IMR-90 (cell line): ENCODE measurements around the gene SLC26A2. TPM values are rescaled to one million over a fixed set of nuclear protein-coding genes. Genes with fewer than 3 reads are reported as not detected.

Experiments
- ATAC-seq: fragments of 200-7000 bp; cut with Tn5 transposase; 2 replicates; pipeline ENCODE4 v1.9.1; 2020; ENCODE audit warnings: low read depth, mild to moderate bottlenecking, moderate library complexity
- BruUV-seq: library from RNA; stranded (reverse); fragments of 400-500 nt; replicated peaks from 2 replicates; lab custom pipeline; 2021; lab: Mats Ljungman, UMichigan
- CTCF ChIA-PET: fragments of 300-600 bp; formaldehyde crosslinking; extraction: SDS; loops from one replicate; lab custom pipeline; 2021; ENCODE audit warnings: antibody characterized with exemption; lab: Yijun Ruan, JAX
- POLR2A ChIA-PET: fragments of 300-600 bp; sonication (Branson Sonifier 250); formaldehyde crosslinking; loops from one replicate; lab custom pipeline; 2022; ENCODE audit warnings: antibody characterized with exemption; ENCODE audit not compliant: unreplicated experiment; lab: Charles Lee
- DNase-seq: peaks from one replicate; pipeline ENCODE4 v3.0.0; 2013
- H2AFZ ChIP-seq: replicated peaks from 2 replicates; pipeline ENCODE3; 2013; ENCODE audit warnings: low read length, mild to moderate bottlenecking; ENCODE audit not compliant: poor library complexity
- H2AK5ac ChIP-seq: 2 replicates; pipeline ENCODE4 v1.6.1; 2013; ENCODE audit warnings: low read depth, low read length, inconsistent platforms
- H2AK9ac ChIP-seq: replicated peaks from 2 replicates; pipeline ENCODE3; 2013; ENCODE audit warnings: mild to moderate bottlenecking, low read depth, low read length, moderate library complexity; ENCODE audit not compliant: poor library complexity
- H2BK120ac ChIP-seq: 2 replicates; pipeline ENCODE4 v1.6.1; 2013; ENCODE audit warnings: low read depth, low read length, inconsistent platforms
- H2BK15ac ChIP-seq: 3 replicates; pipeline ENCODE4 v1.6.1; 2013; ENCODE audit warnings: low read depth, low read length, inconsistent platforms
- H2BK20ac ChIP-seq: 2 replicates; pipeline ENCODE4 v1.6.1; 2013; ENCODE audit warnings: low read depth, mild to moderate bottlenecking, inconsistent platforms, low read length, moderate library complexity
- H2BK5ac ChIP-seq: 2 replicates; pipeline ENCODE4 v1.6.1; 2013; ENCODE audit warnings: mild to moderate bottlenecking, low read depth, low read length, inconsistent platforms; ENCODE audit not compliant: poor library complexity, severe bottlenecking
- H3K14ac ChIP-seq: replicated peaks from 2 replicates; pipeline ENCODE4 v1.6.1; 2013; ENCODE audit warnings: low read depth, low read length, inconsistent platforms
- H3K18ac ChIP-seq: 2 replicates; pipeline ENCODE4 v1.6.1; 2013; ENCODE audit warnings: low read depth, low read length, control low read depth
- H3K23ac ChIP-seq: 2 replicates; pipeline ENCODE4 v1.6.1; 2013; ENCODE audit warnings: low read depth, low read length, inconsistent platforms
- H3K27ac ChIP-seq: 2 replicates; pipeline ENCODE4 v1.5.1; 2013; ENCODE audit warnings: mild to moderate bottlenecking, control low read depth, low read length; ENCODE audit not compliant: insufficient read depth
- H3K27me3 ChIP-seq: 2 replicates; pipeline ENCODE4 v1.6.1; 2013; ENCODE audit warnings: low read length; ENCODE audit not compliant: control insufficient read depth, insufficient read depth
- H3K36me3 ChIP-seq: 2 replicates; pipeline ENCODE4 v1.6.1; 2013; ENCODE audit warnings: low read length, mixed read lengths; ENCODE audit not compliant: control insufficient read depth, insufficient read depth
- H3K4ac ChIP-seq: 2 replicates; pipeline ENCODE4 v1.6.1; 2013; ENCODE audit warnings: low read depth, low read length, inconsistent platforms
- H3K4me1 ChIP-seq: 2 replicates; pipeline ENCODE4 v1.6.1; 2013; ENCODE audit warnings: low read length, mixed read lengths; ENCODE audit not compliant: control insufficient read depth, insufficient read depth
- H3K4me2 ChIP-seq: 2 replicates; pipeline ENCODE4 v1.6.1; 2013; ENCODE audit warnings: low read depth, mild to moderate bottlenecking, control low read depth, low read length, moderate library complexity
- H3K4me3 ChIP-seq: 2 replicates; pipeline ENCODE4 v1.5.1; 2013; ENCODE audit warnings: low read depth, mild to moderate bottlenecking, control low read depth, low read length, moderate library complexity; ENCODE audit not compliant: insufficient read depth
- H3K56ac ChIP-seq: 2 replicates; pipeline ENCODE4 v1.6.1; 2013; ENCODE audit warnings: low read length, inconsistent platforms; ENCODE audit not compliant: insufficient read depth; ENCODE audit errors: extremely low read depth
- H3K79me1 ChIP-seq, 2 experiments: 2 replicates each; pipeline ENCODE4 v1.6.1; 2013; ENCODE audit warnings: low read length in 2 of 2, inconsistent platforms in 1 of 2, low read depth in 1 of 2
- H3K9ac ChIP-seq: 2 replicates; pipeline ENCODE4 v1.6.1; 2013; ENCODE audit warnings: low read depth, low read length, control low read depth
- H3K9me1 ChIP-seq: 2 replicates; pipeline ENCODE4 v1.6.1; 2013; ENCODE audit warnings: low read length, inconsistent platforms; ENCODE audit not compliant: insufficient read depth
- H3K9me3 ChIP-seq: 2 replicates; pipeline ENCODE4 v1.6.1; 2013; ENCODE audit warnings: low read length; ENCODE audit not compliant: control insufficient read depth, insufficient read depth
- H4K20me1 ChIP-seq: 2 replicates; pipeline ENCODE4 v1.6.1; 2013; ENCODE audit warnings: low read length, inconsistent platforms; ENCODE audit not compliant: insufficient read depth
- H4K5ac ChIP-seq: 2 replicates; pipeline ENCODE4 v1.6.1; 2013; ENCODE audit warnings: mild to moderate bottlenecking, low read depth, low read length, control low read depth
- H4K8ac ChIP-seq, 2 experiments: 2 replicates each; pipeline ENCODE4 v1.6.1; 2013; ENCODE audit warnings: low read depth in 2 of 2, low read length in 2 of 2, control low read depth in 1 of 2, inconsistent platforms in 1 of 2
- H4K91ac ChIP-seq: 2 replicates; pipeline ENCODE4 v1.6.1; 2013; ENCODE audit warnings: low read depth, low read length, inconsistent platforms; ENCODE audit not compliant: insufficient read depth
- BHLHE40 ChIP-seq: fragments of 150-350 bp; IDR thresholded peaks from 2 replicates; pipeline ENCODE4 v1.6.1; 2016; ENCODE audit warnings: mild to moderate bottlenecking, low read depth, low read length
- CEBPB ChIP-seq: IDR thresholded peaks from 2 replicates; pipeline ENCODE4 v1.6.1; 2012; ENCODE audit warnings: low read depth, low read length, improper control_type of control experiment
- CHD1 ChIP-seq: IDR thresholded peaks from 2 replicates; pipeline ENCODE4 v1.6.1; 2012; ENCODE audit warnings: low read depth, low read length, improper control_type of control experiment
- FOS ChIP-seq: fragments of 150-350 bp; IDR thresholded peaks from 2 replicates; pipeline ENCODE4 v1.6.1; 2016; ENCODE audit warnings: low read depth, low read length
- MAFK ChIP-seq: IDR thresholded peaks from 2 replicates; pipeline ENCODE4 v1.6.1; 2012; ENCODE audit warnings: low read depth, low read length, improper control_type of control experiment
- MAZ ChIP-seq: IDR thresholded peaks from 2 replicates; pipeline ENCODE4 v1.6.1; 2012; ENCODE audit warnings: low read depth, mild to moderate bottlenecking, low read length, improper control_type of control experiment, moderate library complexity, borderline replicate concordance
- MXI1 ChIP-seq: IDR thresholded peaks from 2 replicates; pipeline ENCODE4 v1.6.1; 2012; ENCODE audit warnings: low read depth, mild to moderate bottlenecking, low read length, moderate library complexity, borderline replicate concordance
- NFE2L2 ChIP-seq: fragments of 150-350 bp; IDR thresholded peaks from 2 replicates; pipeline ENCODE4 v1.6.1; 2016; ENCODE audit warnings: low read depth, mild to moderate bottlenecking, low read length
- POLR2A ChIP-seq: IDR thresholded peaks from 2 replicates; pipeline ENCODE4 v1.6.1; 2012; ENCODE audit warnings: mild to moderate bottlenecking, low read depth, low read length
- RAD21 ChIP-seq: IDR thresholded peaks from 2 replicates; pipeline ENCODE4 v1.6.1; 2012; ENCODE audit warnings: low read length, improper control_type of control experiment
- RCOR1 ChIP-seq: IDR thresholded peaks from 2 replicates; pipeline ENCODE4 v1.6.1; 2012; ENCODE audit warnings: mild to moderate bottlenecking, low read length, improper control_type of control experiment; ENCODE audit not compliant: insufficient replicate concordance
- RFX5 ChIP-seq: IDR thresholded peaks from 2 replicates; pipeline ENCODE4 v1.8.0; 2012; ENCODE audit warnings: low read depth, mild to moderate bottlenecking, low read length, moderate library complexity
- SMC3 ChIP-seq: fragments of 150-350 bp; IDR thresholded peaks from 2 replicates; pipeline ENCODE4 v1.6.1; 2016; ENCODE audit warnings: low read depth, mild to moderate bottlenecking, antibody characterized with exemption, low read length, moderate library complexity
- WGBS, 2 experiments: methylation state at CpG; one replicate each; pipeline versions ENCODE4 v1.1.5 to v1.1.7; 2013; ENCODE audit warnings: missing lambda C conversion rate in 2 of 2; ENCODE audit not compliant: insufficient read length in 1 of 2; ENCODE audit errors: extremely low coverage in 2 of 2; 5-methylcytosine and 5-hydroxymethylcytosine counted together
- dilution Hi-C: fragments of 300-500 bp; cut with HindIII; formaldehyde crosslinking; loops from one replicate; pipeline ENCODE4 v1.14.3; 2018; ENCODE audit warnings: low sequenced_read_pairs; ENCODE audit not compliant: unreplicated experiment
- in situ Hi-C: fragments of 300-500 bp; cut with MboI; formaldehyde crosslinking; loops from 3 replicates; pipeline ENCODE4 v1.14.3; 2019; ENCODE audit warnings: low sequenced_read_pairs, inconsistent platforms, mixed read lengths
- intact Hi-C: fragments of 100-400 bp; cut with micrococcal nuclease; formaldehyde crosslinking; loops from 2 replicates; pipeline ENCODE4 v1.10.0; 2022
- polyA plus RNA-seq, 3 experiments: library from polyadenylated mRNA; depleted of rRNA; stranded (reverse); fragments of >200 nt; gene quantifications; 2 replicates each; pipeline ENCODE4 v1.2.3, GENCODE V29; 2012; ENCODE audit warnings: low replicate concordance in 1 of 3
- total RNA-seq: library from RNA; depleted of rRNA; stranded (reverse); fragments of >200 nt; gene quantifications from 2 replicates; pipeline ENCODE4 v1.2.3, GENCODE V29; 2012
- TF ChIP-seq, protein P1 (sequence below): fragments of 150-350 bp; IDR thresholded peaks from 2 replicates; pipeline ENCODE4 v1.6.1; 2016; ENCODE audit warnings: low read depth, mild to moderate bottlenecking, low read length, moderate library complexity, borderline replicate concordance
- TF ChIP-seq, protein P2 (sequence below): conservative IDR thresholded peaks from 2 replicates; pipeline ENCODE4 v1.5.1; 2012; ENCODE audit warnings: mild to moderate bottlenecking, low read depth, low read length, improper control_type of control experiment
- TF ChIP-seq, protein P3 (sequence below): fragments of 150-350 bp; IDR thresholded peaks from 2 replicates; pipeline ENCODE4 v1.6.1; 2017; ENCODE audit warnings: mild to moderate bottlenecking, antibody characterized with exemption, low read length, low read depth

Gene SLC26A2
- total and polyA plus RNA-seq, 2 of the 4 experiments (the other 2 are of a cell fraction) = 2.2 to 9.9 TPM

DNA sequence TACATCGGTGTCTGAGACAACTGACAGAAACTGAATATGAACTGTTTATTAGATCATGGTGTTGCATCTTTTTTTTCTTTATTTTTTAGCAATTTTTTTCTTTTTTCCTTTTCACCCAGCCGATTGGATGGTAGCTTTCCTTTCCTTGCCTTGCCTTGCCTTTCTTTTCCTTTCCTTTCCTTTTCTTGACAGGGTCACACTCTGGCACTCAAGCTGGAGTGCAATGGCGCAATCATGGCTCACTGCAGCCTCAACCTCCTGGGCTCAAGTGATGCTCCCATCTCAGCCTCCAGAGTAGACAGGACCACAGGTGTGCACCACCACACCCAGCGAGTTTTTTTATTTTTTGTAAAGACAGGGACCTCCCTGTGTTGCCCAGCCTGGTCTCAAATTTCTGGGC, 18.8 kb upstream of the SLC26A2 start:
- Histone ChIP-seq H2AFZ (no peak overlapping the region), H3K9me3 (no peaks in the 10 kb centered on the region), H3K4me2 (no peak overlapping the region), H2BK120ac (no peak overlapping the region), H4K8ac (no peak overlapping the region), H4K91ac (no peak overlapping the region), H3K27me3 (peaks cover 9% of the 10 kb centered on the region), H2BK20ac (no peak overlapping the region), H3K23ac (no peak overlapping the region), H2BK5ac (no peak overlapping the region), H3K79me1 (no peaks in the 10 kb centered on the region), H3K27ac (no peak overlapping the region), H3K14ac (no peak overlapping the region), H3K9ac (no peak overlapping the region), H4K20me1 (no peaks in the 10 kb centered on the region), H3K56ac (no peak overlapping the region), H3K9me1 (peaks cover 19% of the 10 kb centered on the region), H4K5ac (no peak overlapping the region), H3K18ac (no peak overlapping the region), H3K4ac (no peak overlapping the region), H3K36me3 (no peaks in the 10 kb centered on the region), H3K4me3 (no peak overlapping the region), H3K4me1 (peaks cover 10% of the 10 kb centered on the region), H2BK15ac (no peak overlapping the region), H2AK9ac (no peak overlapping the region), H2AK5ac (no peak overlapping the region)
- in situ Hi-C loops = no loop called here
- BruUV-seq = no TSS peak
- WGBS, 2 experiments = 90% methylated on average over 1 of the region's 4 CpGs; no CpG with 5 or more reads in 1 of the 2 experiments
- ChIA-PET CTCF (no interaction called here), POLR2A (no interaction called here)
- dilution Hi-C loops = no loop called here
- ATAC-seq = no peak
- DNase-seq = no peak
- intact Hi-C loops = no loop called here
- no peak for TF ChIP-seq NFE2L2
- TF ChIP-seq MAFK = no peak
- TF ChIP-seq CEBPB = no peak
- TF ChIP-seq RCOR1 = no peak
- TF ChIP-seq, protein P1, sequence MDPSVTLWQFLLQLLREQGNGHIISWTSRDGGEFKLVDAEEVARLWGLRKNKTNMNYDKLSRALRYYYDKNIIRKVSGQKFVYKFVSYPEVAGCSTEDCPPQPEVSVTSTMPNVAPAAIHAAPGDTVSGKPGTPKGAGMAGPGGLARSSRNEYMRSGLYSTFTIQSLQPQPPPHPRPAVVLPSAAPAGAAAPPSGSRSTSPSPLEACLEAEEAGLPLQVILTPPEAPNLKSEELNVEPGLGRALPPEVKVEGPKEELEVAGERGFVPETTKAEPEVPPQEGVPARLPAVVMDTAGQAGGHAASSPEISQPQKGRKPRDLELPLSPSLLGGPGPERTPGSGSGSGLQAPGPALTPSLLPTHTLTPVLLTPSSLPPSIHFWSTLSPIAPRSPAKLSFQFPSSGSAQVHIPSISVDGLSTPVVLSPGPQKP = no peak
- no peak for TF ChIP-seq POLR2A
- no peak for TF ChIP-seq RFX5
- no peak for TF ChIP-seq FOS
- no peak for TF ChIP-seq SMC3
- TF ChIP-seq, protein P2, sequence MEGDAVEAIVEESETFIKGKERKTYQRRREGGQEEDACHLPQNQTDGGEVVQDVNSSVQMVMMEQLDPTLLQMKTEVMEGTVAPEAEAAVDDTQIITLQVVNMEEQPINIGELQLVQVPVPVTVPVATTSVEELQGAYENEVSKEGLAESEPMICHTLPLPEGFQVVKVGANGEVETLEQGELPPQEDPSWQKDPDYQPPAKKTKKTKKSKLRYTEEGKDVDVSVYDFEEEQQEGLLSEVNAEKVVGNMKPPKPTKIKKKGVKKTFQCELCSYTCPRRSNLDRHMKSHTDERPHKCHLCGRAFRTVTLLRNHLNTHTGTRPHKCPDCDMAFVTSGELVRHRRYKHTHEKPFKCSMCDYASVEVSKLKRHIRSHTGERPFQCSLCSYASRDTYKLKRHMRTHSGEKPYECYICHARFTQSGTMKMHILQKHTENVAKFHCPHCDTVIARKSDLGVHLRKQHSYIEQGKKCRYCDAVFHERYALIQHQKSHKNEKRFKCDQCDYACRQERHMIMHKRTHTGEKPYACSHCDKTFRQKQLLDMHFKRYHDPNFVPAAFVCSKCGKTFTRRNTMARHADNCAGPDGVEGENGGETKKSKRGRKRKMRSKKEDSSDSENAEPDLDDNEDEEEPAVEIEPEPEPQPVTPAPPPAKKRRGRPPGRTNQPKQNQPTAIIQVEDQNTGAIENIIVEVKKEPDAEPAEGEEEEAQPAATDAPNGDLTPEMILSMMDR = no peak
- no peak for TF ChIP-seq BHLHE40
- TF ChIP-seq MXI1 = no peak
- TF ChIP-seq, protein P3, sequence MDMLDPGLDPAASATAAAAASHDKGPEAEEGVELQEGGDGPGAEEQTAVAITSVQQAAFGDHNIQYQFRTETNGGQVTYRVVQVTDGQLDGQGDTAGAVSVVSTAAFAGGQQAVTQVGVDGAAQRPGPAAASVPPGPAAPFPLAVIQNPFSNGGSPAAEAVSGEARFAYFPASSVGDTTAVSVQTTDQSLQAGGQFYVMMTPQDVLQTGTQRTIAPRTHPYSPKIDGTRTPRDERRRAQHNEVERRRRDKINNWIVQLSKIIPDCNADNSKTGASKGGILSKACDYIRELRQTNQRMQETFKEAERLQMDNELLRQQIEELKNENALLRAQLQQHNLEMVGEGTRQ = no peak
- no peak for TF ChIP-seq RAD21
- TF ChIP-seq CHD1 = no peak
- no peak for TF ChIP-seq MAZ
